Gastroesophageal sphincter (tissue), 4 donors: ENCODE data around the gene IKBKE. TPM values are rescaled to one million over a fixed set of nuclear protein-coding genes. Genes with fewer than 3 reads are reported as not detected.

ENCODE experiments used
- ATAC-seq: fragments of 150-250 bp; one replicate; pipeline ENCODE4 v1.9.1; 2016; ENCODE audit warnings: mild to moderate bottlenecking, moderate library complexity
- H3K27ac ChIP-seq, 4 donors: fragments of 200-600 bp; sonication (generic) in 3 of 4; 1 replicate in 3 of 4; 2 replicates in 1 of 4; pipeline ENCODE4 v1.5.1; 2016 to 2019
- H3K27me3 ChIP-seq: fragments of 200-600 bp; sonication (generic); one replicate; pipeline ENCODE4 v1.5.1; 2019
- H3K36me3 ChIP-seq, 2 donors: fragments of 200-600 bp; sonication (generic); one replicate each; pipeline ENCODE4 v1.5.1; 2019; ENCODE audit warnings: control low read depth in 1 of 2
- H3K4me1 ChIP-seq, 3 donors: fragments of 200-600 bp; sonication (generic); 1 replicate in 2 of 3; 2 replicates in 1 of 3; pipeline ENCODE4 v1.5.1; 2016 to 2019; ENCODE audit warnings: control low read depth in 2 of 3
- H3K4me3 ChIP-seq, 2 donors: fragments of 200-600 bp; sonication (generic); one replicate each; pipeline ENCODE4 v1.5.1; 2019; ENCODE audit warnings: mild to moderate bottlenecking in 1 of 2, moderate library complexity in 1 of 2
- H3K9me3 ChIP-seq, 3 donors: fragments of 200-600 bp; sonication (generic); one replicate each; pipeline ENCODE4 v1.5.1; 2017 to 2019; ENCODE audit warnings: control low read depth in 2 of 3
- EP300 ChIP-seq: sonication (generic); formaldehyde crosslinking; IDR thresholded peaks from one replicate; pipeline ENCODE4 v1.6.1; 2017; ENCODE audit warnings: antibody characterized with exemption, mild to moderate bottlenecking
- POLR2A ChIP-seq, 2 donors: fragments of 450-650 bp; IDR thresholded peaks; one replicate each; pipeline ENCODE4 v1.6.1; 2017; ENCODE audit warnings: antibody characterized with exemption in 2 of 2, mild to moderate bottlenecking in 2 of 2, moderate library complexity in 1 of 2
- POLR2AphosphoS5 ChIP-seq: sonication (generic); formaldehyde crosslinking; IDR thresholded peaks from one replicate; pipeline ENCODE4 v1.6.1; 2017; ENCODE audit warnings: antibody characterized with exemption
- WGBS, 2 donors: methylation state at CpG; one replicate each; pipeline ENCODE4 v1.1.5; 2018; ENCODE audit warnings: low coverage in 1 of 2; 5-methylcytosine and 5-hydroxymethylcytosine counted together
- total RNA-seq, 4 donors: library from RNA; depleted of rRNA; stranded (reverse); fragments of >200 nt; gene quantifications; one replicate each; pipeline ENCODE4 v1.1.0, GENCODE V29; 2016
- TF ChIP-seq, protein P1 (sequence below), 4 experiments: fragments of 200-600 bp in 2 of 4; fragments of 450-650 bp in 2 of 4; sonication (generic) in 1 of 4; IDR thresholded peaks; one replicate each; pipeline ENCODE4 v1.5.1; 2017 to 2019; ENCODE audit warnings: antibody characterized with exemption in 4 of 4, mild to moderate bottlenecking in 2 of 4, moderate library complexity in 2 of 4

The IKBKE gene
- total RNA-seq, 4 donors from 2014 or later, result 2.2 to 3.9 (median 2.7) TPM

DNA sequence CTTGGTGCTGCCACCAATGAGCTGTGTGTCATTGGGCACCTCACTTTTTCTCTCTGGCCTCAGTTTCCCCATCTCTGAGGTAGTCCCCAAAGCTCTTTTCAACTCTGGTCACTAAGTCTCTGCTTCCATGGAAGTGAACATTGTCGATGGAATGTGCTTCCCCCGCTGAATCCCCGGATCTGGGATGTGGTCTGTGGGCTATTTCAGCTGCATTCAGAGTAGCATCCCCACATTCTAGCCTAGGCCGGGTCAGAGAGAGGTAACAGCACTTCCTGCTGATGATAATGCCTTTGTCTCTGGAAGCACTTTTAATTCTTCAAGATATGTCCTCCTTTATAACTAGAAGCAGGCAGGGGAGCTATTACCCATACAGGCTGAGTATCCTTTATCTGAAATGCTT is 66.9 kb downstream of the IKBKE start:
- WGBS, 2 donors, result 78 to 93% methylated on average over 2 of the region's 4 CpGs

DNA sequence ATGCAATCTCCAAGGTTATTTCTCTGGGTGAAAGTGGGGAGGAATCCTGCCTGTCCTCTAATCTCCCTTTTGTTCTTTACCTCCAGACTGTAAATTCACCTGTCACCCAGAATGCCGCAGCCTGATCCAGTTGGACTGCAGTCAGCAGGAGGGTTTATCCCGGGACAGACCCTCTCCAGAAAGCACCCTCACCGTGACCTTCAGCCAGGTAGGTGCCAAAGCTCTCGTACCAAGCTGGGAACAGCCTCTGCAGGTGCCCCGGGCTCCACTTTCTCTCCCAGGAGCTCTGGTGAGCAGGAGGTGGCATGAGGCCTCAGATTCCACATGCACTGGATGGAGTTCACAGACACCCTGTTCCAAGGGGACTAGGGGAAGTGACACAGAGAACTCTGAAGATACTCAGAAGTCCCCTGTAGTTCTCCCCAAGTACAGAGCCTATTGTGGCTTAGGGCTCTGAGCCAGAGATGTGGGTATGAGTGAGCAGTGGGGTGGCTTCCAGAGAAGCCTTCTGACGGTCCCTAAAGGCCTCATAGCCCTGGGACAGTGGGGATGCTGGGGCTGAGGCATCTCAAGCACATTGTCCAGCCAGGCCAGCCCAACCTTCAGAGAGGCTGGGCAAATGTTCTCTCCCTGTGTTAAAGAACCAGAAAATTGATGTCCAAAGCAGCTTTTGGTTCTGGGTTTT is 68.0 kb downstream of the IKBKE start:
- TF ChIP-seq POLR2AphosphoS5 (no peak), EP300 (no peak), POLR2A (IDR thresholded peaks at IDR 0.05) (no peak)
- TF ChIP-seq, protein P1, sequence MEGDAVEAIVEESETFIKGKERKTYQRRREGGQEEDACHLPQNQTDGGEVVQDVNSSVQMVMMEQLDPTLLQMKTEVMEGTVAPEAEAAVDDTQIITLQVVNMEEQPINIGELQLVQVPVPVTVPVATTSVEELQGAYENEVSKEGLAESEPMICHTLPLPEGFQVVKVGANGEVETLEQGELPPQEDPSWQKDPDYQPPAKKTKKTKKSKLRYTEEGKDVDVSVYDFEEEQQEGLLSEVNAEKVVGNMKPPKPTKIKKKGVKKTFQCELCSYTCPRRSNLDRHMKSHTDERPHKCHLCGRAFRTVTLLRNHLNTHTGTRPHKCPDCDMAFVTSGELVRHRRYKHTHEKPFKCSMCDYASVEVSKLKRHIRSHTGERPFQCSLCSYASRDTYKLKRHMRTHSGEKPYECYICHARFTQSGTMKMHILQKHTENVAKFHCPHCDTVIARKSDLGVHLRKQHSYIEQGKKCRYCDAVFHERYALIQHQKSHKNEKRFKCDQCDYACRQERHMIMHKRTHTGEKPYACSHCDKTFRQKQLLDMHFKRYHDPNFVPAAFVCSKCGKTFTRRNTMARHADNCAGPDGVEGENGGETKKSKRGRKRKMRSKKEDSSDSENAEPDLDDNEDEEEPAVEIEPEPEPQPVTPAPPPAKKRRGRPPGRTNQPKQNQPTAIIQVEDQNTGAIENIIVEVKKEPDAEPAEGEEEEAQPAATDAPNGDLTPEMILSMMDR (IDR thresholded peaks at IDR 0.05), result no peak
- Histone ChIP-seq H3K27me3 (no peaks in the 10 kb centered on the region), H3K4me3 (no peak overlapping the region), H3K36me3 (no peaks in the 10 kb centered on the region), H3K4me1 (peaks cover 0 to 14% (median 5%) of the 10 kb centered on the region in 3 donors), H3K27ac (no peak overlapping the region), H3K9me3 (no peaks in the 10 kb centered on the region)
- ATAC-seq, result no peak
- WGBS, 2 donors, result 100% methylated on average over 1 of the region's 6 CpGs

More for the DNA sequence above, 66.9 kb downstream of the IKBKE start:
- no peak for TF ChIP-seq POLR2AphosphoS5
- no peak for TF ChIP-seq EP300
- no peak for TF ChIP-seq POLR2A (IDR thresholded peaks at IDR 0.05)
- TF ChIP-seq, protein P1 (IDR thresholded peaks at IDR 0.05), result no peak
- no peak overlapping the region for H3K4me3 ChIP-seq
- H3K9me3 ChIP-seq, result no peaks in the 10 kb centered on the region
- no peaks in the 10 kb centered on the region for H3K27me3 ChIP-seq
- H3K36me3 ChIP-seq, result no peaks in the 10 kb centered on the region
- peaks cover 0 to 14% (median 5%) of the 10 kb centered on the region in 3 donors for H3K4me1 ChIP-seq
- ATAC-seq, result no peak
- no peak overlapping the region for H3K27ac ChIP-seq

DNA sequence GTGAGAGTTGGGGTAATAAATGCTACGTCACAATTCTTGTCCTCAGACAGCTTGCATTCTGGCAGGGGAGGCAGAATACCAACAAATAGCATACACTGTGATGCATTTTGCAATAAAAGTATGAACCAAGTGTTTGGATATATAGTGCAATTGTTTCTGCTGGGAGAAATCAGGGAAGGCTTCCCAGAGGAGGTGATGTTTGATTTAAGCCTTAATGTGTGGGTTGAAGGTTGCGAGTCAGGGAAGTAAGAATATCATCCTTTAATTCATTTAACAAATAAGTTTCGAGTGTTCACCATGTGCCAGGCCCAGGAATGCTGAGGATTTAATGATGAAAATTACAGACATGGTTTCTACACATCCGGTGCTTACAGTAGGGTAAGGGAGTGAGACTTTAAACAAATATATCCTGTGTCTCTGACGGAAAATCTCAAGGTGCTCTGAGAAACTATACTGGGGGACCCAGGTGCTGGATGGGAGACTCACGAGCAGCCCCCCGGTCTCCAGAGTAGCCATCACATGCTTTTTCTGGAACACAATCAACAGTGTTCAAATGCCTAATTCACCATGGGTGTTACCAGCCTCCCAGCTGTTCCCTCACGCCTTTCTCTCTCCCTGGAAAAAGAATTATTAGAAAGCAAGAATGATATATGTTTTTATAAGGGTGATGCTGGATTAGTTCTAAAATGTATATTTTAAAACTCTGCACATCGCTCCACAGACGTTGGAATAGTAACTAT is 68.8 kb downstream of the IKBKE start:
- no peak for ATAC-seq
- TF ChIP-seq, protein P1 (IDR thresholded peaks at IDR 0.05), result no peak
- Histone ChIP-seq H3K36me3 (no peaks in the 10 kb centered on the region), H3K27ac (no peak overlapping the region), H3K4me1 (peaks cover 0 to 14% (median 5%) of the 10 kb centered on the region in 3 donors), H3K4me3 (no peak overlapping the region), H3K27me3 (no peaks in the 10 kb centered on the region), H3K9me3 (no peaks in the 10 kb centered on the region)
- WGBS, 2 donors, result 78 to 81% methylated on average over 9 to 10 of the region's 10 CpGs

DNA sequence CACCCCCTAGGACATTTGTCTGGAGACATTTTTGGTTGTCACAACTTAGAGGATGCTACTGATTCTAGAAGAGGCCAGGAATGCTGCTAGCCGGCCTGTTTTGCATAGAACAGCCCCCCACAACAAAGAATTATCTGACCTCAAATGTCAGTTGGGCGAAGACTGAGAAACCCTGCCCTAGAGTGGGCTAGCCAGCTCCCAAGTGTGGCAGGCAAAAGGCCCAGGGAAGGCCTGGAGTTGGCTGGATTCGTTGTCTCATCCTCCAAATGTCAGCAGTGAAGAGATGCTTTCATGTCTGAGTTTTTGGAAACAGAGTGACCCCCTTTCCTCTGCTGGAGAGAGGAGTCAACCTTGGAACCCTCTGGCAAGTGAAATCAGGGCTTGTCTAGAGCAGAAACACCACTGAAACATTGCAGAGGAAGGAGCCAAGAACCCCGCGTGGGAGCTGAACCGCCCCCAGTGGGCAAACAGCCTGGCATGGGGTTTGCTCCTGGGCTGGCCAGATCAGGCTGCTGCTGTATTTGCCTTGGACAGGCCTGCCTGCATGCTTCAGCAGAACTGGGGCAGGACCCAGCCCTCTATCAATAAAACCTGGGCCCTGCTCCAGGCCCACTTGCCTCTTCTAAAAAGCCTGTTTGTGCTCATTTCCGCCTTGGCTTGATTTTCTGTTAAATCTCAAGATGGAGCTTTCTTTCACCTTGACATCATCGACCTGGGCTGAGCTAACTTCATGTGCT is 69.9 kb downstream of the IKBKE start:
- Histone ChIP-seq H3K27me3 (no peaks in the 10 kb centered on the region), H3K4me1 (peaks cover 0 to 21% (median 5%) of the 10 kb centered on the region in 3 donors), H3K9me3 (no peaks in the 10 kb centered on the region), H3K27ac (peak overlapping the region in 3 of 4 donors; percentile 5 to 46 (median 16)), H3K36me3 (no peaks in the 10 kb centered on the region), H3K4me3 (no peak overlapping the region)
- TF ChIP-seq EP300, result no peak
- TF ChIP-seq, protein P1 (IDR thresholded peaks at IDR 0.05), result no peak
- TF ChIP-seq POLR2AphosphoS5, result no peak
- TF ChIP-seq POLR2A (IDR thresholded peaks at IDR 0.05), result no peak
- ATAC-seq, result peak; percentile 56
- 51 to 69% methylated on average over 6 of the region's 8 CpGs for WGBS, 2 donors
